NOMO-1 treated with dmso at 0.1 percent for 144 hours (cell line): Measurements from ENCODE around the gene ASNSD1.
"Not testable (repeated sequence)": the region's sequence is repeated elsewhere in the genome, so short reads cannot be mapped to it uniquely, and the experiment has no call there.

Experiments used
- DNase-seq: peaks from one replicate; lab custom pipeline; 2025; ENCODE audit not compliant: unreplicated experiment; lab: John Stamatoyannopoulos, UW

Gene ASNSD1

GRCh38 chr2:189685540-189686229, 24.4 kb downstream of the ASNSD1 start:
- no peak for DNase-seq

GRCh38 chr2:189687796-189688195, 26.5 kb downstream of the ASNSD1 start:
- DNase-seq = not testable (repeated sequence)

- no peak for DNase-seq
Observed at GRCh38 chr2:189696223-189696622, 35.0 kb downstream of the ASNSD1 start.

- no peak for DNase-seq
Observed at GRCh38 chr2:189698020-189698887, 37.0 kb downstream of the ASNSD1 start.

- no peak for DNase-seq
Observed at GRCh38 chr2:189700681-189701080, 39.4 kb downstream of the ASNSD1 start.

GRCh38 chr2:189702071-189702470, 40.8 kb downstream of the ASNSD1 start:
- no peak for DNase-seq

- no peak for DNase-seq
Observed at GRCh38 chr2:189709501-189710221, 48.4 kb downstream of the ASNSD1 start.

- DNase-seq = not testable (repeated sequence)
Observed at GRCh38 chr2:189717593-189717992, 56.3 kb downstream of the ASNSD1 start.

- no peak for DNase-seq
Observed at GRCh38 chr2:189719571-189719970, 58.3 kb downstream of the ASNSD1 start.
